ENCODE results near the gene COL4A2.

GRCh38 chr13:110289174-110289573, 17.9 kb upstream of the COL4A2 start:
- TF ChIP-seq CTCF (IDR thresholded peaks at IDR 0.05) (no peak), POLR2A (IDR thresholded peaks at IDR 0.05) (no peak)

All from suprapubic skin (tissue), 3 donors.